GM18507 (cell line): Measurements from ENCODE around the gene PCLO.

Experiments
- DNase-seq: peaks from one replicate; pipeline ENCODE4 v3.0.0; 2011; ENCODE audit warnings: low read depth; ENCODE audit not compliant: insufficient read length; ENCODE audit errors: extremely low spot score
- FAIRE-seq: peaks from 2 replicates; lab custom pipeline; 2011; peaks lifted over from hg19 to GRCh38; lab: Jason Lieb, UNC

The PCLO gene

DNA sequence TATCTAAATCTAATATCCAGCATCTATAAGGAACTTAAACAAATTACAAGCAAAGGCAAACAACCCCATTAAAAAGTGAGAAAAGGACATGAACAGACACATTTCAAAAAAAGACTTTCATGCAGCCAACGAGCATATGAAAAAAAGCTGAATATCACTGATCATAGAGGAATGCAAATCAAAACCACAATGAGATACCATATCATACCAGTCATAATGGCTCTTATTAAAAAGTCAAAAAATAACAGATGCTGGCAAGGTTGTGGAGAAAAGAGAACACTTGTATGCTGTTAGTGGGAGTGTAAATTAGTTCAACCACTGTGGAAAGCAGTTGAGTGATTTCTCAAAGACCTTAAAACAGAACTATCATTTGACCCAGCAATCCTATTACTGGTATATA, 384.7 kb downstream of the PCLO start:
- no peak for FAIRE-seq
- DNase-seq, result no peak

DNA sequence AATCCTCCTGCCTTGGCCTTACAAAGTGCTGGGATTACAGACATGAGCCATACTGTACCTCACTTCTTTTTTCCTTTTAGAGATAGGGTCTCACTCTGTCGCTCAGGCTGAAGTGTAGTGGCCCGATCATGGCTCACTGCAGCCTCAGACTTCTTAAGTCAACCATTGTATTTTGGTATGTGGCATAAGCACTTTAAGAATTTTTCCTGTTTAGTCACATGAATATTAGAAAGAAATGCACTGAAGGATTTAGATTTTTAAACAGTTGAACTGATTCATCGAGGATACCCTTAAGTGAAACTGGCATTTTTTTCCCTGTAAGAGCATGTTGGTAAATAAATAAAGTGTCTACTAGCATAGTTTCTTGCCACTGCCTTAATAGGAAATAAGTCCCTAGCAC, 399.8 kb downstream of the PCLO start:
- DNase-seq, result no peak
- no peak for FAIRE-seq

DNA sequence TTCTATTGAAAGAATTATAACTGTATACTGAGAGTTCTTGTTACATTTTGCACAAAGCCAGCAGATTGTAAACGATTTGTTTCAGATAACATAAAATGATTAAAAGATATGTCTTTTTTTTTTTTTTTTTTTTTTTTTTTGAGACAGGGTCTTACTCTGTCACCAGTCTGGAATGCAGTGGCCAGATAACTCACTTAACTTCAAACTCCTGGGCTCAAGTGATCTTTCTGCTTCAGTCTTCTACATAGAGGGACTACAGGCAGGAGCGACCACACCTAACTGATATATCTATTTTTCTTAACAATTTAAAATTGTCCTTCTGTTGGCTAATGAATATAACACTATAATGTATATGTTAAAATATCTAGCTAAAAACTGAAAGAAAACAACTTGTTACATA, 401.9 kb downstream of the PCLO start:
- FAIRE-seq (no peak), DNase-seq (no peak)

DNA sequence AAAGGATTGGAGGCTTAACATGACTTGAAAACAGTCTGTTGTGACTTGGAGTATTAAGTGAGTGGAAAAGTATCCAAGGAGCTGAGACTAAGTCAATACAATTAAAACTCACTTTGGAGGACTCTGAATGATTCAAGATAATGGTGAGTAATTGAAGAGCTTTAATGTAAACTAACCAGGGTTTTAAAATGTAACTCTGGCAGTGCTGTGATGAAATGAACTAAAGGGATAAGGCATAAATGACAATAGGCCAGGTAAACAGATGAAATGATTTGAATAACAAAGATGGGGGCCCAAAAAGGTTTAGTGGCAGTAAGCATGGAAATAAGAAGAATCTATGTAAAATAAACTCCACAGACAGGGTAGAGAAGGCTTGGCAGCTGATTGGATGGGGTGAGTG, 402.6 kb downstream of the PCLO start:
- FAIRE-seq, result no peak
- no peak for DNase-seq

DNA sequence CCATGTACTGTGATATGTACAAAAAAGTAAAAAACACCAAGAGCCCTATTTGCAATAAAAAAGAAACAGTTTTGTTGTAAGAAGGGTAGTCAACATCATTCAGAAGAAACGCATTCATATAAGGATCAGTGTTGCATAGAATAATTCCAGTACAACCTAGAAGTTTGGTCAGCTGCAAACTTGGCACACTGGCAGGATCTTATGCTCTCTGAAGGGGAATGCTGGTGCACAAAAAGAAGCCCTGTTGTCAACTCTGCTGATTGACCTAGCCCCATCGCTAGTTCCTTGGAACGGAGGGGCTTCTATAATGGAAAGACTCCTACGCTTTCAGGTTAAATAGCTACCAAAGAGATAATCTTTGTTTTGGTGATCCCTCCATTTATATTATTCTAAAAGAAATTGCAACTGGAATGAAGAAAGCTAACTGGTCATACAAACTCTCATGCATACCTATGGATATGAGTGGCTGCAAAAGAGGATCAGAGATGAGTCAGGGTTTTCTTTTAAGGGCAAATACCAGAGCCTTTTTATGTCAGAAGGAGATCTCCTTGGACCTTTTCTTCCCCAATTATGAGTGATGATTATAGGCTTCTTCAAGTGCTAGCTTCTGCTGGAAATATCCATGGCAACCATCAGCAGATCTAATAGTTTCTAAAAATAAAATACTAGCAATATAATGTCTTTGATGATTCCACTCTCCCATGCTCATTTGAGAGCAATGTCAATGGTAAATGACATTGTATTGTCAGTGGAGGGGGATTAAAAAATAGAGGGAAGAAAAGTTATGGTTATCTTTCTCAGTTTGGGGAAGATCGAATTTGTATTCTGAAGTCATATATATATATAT, 406.8 kb downstream of the PCLO start:
- FAIRE-seq (no peak), DNase-seq (no peak)

DNA sequence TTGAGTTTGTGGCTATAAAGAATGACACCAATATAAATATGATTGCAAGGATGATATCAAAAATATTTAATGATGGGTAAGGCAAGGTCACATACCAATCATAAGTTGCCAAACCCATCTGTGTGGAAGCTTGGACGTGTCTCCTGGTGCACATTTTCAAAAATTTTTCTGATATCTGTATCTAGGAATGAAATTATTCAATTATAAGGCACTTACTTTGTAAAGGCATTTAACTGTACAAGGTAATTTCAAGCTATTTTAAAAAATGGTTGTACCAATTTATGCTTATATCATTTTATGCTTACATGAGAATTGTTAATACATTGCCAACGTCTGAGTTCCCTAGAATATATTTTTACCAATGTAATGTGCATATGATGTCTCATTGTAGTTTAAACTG, 412.7 kb downstream of the PCLO start:
- DNase-seq, result no peak
- FAIRE-seq, result no peak

DNA sequence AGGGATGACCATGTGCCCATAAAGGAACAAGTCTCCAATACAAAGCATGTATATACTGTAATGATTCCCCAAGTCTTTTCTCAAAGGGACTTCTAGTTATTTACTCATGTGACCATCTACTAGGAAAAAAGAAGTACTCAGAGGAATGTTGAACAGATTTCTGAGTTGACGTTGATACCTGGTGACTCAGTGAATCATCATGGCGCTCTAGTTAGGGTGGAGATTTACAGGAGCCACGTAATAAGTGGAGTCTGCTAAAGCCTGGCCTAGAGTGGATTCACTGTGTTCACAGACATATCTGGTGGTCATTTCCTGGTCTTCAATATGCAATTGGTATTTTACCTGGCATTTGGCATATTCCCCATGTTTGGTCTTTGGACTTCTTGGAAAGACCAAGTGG, 416.9 kb downstream of the PCLO start:
- DNase-seq, result no peak
- FAIRE-seq, result no peak

DNA sequence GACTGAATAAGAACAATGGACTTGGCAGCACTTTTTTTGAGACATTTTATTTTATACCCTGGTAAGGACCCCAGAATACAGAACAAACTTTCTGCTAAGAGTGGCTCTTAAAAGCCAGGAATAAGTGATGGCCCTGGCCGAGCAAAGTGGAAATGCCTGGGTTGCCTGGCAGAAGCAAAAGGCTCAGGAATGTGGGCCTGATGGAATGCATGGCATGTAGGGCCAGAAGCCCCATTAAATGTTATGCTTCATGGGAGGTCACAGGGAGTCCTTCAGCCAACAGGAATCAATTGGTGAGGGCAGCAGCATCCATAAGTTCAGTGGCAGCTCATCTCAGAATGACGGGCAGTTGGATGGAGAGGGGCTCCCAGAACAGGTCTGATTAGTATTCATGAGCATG, 417.6 kb downstream of the PCLO start:
- FAIRE-seq, result no peak

DNA sequence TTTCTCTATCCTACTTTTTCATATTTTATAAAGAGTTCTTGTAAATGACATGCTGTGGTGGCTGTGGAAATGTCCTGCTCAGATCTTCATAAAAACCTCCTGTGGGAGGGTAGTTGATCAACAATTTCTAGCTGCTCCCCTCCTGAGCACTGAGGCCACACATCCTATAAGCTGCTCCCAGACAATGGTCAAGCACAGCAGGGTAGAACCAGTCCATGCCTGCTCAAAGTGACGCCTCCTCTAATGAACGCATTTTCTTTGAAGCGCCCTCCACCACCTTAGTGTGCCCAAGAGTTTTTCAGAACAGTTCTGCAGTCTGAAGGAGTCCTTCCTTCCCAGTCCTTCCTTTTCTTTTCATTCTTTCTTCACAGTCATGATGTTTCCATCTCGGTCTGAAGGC, 420.5 kb downstream of the PCLO start:
- FAIRE-seq, result no peak

More for the DNA sequence above, 417.6 kb downstream of the PCLO start:
- no peak for DNase-seq

DNA sequence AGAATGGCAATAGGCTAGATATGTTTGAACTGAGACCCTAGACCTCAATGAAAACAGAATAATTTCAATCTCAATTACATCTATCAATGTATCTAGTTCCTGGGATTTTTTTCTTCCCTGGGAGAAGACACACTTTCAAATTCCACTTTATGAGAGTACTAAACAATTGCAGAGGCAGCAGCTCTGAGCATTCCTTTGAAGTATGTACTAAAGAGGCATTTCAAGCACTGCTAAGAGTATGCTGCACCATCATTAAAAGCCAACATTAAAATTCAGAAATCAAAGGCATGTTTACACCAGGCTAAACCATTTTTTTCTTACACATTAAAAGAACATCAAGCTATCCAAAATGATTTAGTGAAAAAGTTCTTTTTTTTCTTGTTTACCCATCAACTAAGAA, 421.2 kb downstream of the PCLO start:
- no peak for DNase-seq
- no peak for FAIRE-seq

More for the DNA sequence above, 420.5 kb downstream of the PCLO start:
- DNase-seq, result no peak

DNA sequence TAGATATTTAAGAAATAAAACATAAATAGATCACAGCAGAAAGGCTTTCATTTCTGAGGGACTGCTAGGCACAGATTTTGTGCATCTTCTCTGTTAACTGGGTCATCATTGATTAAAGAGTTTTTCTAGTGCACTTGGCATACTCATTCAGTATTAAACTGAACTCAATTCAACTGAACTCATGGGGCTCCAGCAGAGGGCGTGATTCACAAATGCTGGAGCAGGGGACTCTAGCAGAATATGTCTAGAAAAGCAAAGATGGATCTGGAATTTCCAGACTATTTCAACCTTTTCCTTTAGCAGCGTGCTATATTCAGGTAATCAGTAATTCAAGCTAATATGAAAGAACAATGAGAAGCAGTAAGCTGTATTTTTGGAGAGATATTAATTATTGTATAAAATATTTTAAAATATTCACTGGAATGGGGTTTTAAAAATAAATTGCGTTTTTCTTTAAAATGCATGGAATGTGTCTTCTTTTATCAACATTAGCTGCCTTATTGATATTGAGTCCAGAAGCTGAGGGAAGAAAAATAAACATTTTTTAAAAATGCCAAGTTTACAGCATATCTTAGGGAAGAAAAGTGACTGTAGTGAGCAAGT, 422.3 kb downstream of the PCLO start:
- FAIRE-seq, result no peak
- no peak for DNase-seq

DNA sequence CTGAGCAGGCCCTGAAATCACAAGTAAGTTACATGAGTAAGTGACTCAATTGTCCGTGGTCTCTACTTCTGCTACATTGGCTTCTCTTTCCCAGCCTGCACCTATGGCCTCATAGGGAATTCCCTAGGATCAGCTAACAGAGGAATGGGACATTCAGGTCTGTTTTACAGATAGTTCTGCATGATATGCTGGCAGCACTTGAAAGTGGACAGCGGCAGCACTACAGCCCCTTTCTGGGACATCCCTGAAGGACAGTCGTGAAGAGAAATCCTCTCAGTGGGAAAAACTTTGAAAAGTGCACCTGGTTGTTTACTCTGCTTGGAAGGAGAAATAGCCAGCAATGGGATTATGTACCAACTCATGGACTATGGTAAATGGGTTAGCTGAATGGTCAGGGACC, 426.1 kb downstream of the PCLO start:
- DNase-seq (no peak), FAIRE-seq (no peak)

DNA sequence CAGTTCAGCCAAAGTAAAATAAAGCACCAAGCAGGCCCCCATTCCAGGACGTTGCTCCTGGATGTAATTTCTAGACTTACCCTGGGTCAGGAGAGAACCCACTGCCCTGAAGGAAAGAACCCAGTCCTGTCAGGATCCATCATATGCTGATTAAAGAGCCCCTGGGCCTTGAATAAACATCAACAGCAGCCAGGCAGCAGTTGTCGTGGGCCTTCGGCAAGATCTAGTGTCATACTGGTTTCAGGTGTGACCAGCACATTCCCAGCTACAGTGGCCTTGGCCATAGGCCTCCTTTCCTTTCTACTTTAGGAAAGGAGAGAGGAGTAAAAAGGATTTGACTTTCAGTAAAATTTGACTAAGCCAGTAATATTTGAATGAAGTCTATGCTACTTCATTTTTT, 430.0 kb downstream of the PCLO start:
- FAIRE-seq (no peak), DNase-seq (no peak)

DNA sequence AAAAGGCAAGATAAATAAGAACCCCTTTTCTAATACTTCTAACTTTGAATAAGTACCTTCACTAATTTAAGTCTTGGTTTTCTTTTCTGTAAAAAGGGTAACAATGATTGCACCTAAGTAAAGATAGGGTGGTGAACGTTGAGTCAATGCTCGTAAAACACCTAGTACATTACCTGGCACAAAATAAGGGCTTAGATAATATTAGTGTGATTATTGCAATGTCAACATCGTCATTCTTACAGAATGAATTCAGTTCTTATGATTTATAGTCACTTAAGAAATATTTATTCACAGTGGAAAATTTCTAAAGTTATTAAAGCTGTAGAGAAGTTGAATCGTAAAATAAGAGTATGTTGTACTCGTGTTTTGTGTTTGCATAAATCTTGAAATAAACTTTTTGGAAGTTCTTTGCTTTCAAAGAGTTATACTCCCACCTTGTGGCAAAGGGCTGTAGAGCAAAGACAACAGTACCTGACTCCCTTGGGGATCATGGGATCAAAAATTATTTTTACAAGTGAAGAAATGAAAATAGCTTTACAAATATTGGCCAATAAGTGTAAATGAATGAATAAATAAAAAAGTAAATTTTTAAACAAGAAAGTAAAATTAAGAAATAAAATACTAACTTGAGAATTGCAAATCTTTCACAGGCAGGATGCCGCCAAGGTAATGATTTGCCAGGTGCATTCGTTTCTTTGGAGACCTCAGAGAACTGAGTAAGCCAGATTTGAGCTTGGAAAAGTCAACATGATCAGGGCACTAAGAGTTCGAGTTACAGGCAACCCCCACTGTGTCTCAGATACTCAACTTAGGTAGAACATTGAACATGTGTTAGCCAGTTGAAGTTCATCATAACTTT, 433.3 kb downstream of the PCLO start:
- FAIRE-seq (no peak), DNase-seq (no peak)

DNA sequence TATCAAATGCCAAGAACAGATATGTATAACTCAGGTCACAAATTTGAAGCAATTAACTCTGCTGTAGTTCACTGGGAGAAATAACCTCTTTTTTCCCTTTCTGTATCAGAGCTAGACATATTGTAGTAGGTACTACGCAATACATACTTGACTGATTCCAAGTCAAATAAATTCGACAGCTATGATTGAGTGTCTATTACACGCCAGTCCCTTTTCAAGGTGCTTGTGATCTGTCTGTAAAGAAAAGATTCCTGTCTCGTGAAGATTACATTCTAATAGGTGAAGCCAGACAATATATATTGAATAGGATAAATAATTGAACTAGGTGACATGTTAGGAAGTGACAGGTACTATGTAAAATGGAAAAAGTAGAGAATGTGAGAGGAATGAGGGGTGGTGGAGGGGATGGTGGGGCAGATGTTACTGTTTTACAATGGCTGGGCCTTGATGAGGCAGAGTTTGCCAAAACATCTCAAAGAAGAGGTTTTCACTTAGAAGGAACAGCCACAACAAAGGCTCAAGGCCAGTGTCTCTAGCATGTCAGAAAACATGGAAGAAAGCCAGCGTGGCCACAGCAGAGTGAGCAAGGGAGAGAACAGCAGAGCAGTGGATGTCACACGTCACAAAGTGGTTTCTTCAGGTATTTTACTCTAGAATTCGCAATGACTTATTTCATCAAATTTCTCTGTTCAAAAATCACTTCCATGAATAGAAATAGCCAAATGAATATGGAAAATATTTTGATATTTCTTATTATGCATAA, 436.5 kb downstream of the PCLO start:
- no peak for FAIRE-seq

DNA sequence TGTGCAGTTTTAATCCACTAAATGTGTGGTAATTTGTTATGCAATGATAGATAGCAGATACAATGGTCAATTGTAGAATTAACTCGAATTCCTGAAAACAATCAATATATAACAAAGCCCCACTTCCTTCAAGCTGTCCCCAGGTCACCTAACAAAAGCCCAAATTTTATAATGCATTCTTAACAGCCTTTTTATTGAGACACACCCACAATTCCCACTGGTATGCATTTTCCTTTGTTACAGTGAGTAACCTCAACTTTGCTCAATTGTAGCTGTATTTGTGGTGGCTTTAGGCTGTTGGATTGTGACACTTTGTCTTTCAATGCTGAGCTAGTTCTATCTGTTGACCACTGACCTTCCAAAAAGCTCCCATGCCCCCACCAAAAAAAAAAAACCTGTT, 439.3 kb downstream of the PCLO start:
- DNase-seq (no peak), FAIRE-seq (no peak)

More for the DNA sequence above, 436.5 kb downstream of the PCLO start:
- DNase-seq, result no peak

DNA sequence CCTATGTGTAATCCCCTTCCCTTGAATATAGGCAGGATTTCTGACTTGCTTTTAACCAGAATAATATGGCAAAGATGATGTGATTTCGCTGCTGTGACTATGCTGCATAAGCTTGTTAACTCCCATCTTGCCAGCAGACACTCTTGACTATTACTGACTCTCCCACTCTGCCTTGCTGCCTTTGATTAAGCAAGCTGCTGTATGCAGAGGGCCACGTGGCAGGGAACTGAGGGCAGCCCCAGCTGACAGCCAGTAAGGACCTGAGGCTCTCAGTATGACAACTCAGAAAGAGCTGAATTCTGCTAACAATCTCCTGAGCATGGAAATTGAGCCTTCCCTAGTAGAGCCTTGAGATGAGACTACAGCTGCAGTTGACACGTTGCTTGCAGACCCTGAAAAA, 439.7 kb downstream of the PCLO start:
- FAIRE-seq (no peak), DNase-seq (no peak)

DNA sequence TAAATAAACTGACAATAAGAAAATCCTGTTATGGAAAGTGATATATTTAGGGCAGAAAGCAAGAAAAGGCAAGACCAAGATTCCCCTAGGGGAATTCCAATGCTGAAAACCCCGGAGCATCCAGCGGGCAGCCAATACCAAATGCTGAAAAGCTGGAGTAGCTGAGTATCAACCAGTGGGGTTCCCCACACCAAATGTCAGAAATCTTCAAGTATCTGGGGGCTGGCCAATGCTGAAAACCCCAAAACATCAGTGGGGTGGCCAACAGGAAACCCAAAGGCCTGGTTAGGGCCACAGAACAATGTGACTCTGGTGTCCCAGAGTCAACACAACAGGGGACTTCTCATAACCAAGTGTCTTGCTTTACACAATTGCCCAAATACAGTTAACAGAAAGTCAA, 447.3 kb downstream of the PCLO start:
- FAIRE-seq, result no peak
- no peak for DNase-seq

DNA sequence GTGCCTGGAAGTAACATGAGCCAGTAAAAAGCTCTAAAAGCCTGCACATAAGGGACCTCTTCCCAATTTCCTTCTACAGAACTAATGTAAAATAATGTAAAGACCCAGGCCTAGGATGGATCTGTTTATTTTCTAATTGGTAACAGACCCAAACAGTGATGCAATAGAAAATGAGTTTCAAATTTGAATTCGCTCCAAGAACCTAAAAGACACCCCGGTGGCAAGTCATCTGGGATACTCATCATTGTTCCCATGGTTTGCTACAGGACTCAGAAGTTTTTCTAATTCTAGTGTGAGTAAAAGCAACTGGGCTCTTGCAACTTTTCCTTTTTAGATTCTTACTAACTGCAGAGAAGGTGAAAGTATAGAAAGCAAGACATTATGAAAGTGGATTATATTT, 447.8 kb downstream of the PCLO start:
- FAIRE-seq, result no peak

DNA sequence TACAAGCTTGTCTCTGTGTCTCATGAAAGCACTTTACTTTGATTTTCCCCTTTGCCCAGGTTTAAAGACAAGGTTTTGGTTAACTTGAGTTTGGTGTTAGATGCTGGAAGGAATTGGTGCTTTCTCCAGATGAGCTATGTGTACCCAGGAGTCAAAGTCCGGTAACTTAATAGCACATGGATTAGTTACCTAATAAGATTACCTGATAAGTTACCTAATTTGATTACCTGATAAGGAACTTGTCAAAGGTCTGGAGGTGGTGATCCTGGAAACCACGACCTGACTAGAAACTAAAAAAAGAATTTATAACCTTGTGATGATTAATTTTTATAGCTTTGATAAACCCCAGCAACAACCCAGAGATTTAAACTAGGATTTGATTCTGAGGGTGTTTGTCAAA, 449.2 kb downstream of the PCLO start:
- FAIRE-seq (no peak), DNase-seq (no peak)

More for the DNA sequence above, 447.8 kb downstream of the PCLO start:
- no peak for DNase-seq
